ENCODE data around the gene POMT1.
A peak's percentile ranks its signal among the peaks of the same experiment; 100 is the strongest.

The POMT1 gene

GRCh38 chr9:131555841-131556673 lies 53.3 kb downstream of the POMT1 start:
- no peak for DNase-seq

GRCh38 chr9:131557855-131558548 lies 55.3 kb downstream of the POMT1 start:
- no peak for DNase-seq

GRCh38 chr9:131559421-131560000 lies 56.8 kb downstream of the POMT1 start:
- DNase-seq = no peak

- DNase-seq = peak; percentile 9
Measured at GRCh38 chr9:131562032-131562959, 59.6 kb downstream of the POMT1 start.

- no peak for DNase-seq
Measured at GRCh38 chr9:131565369-131565768, 62.7 kb downstream of the POMT1 start.

GRCh38 chr9:131566158-131566557 lies 63.4 kb downstream of the POMT1 start:
- DNase-seq = no peak

- no peak for DNase-seq
Measured at GRCh38 chr9:131567910-131568309, 65.2 kb downstream of the POMT1 start.

Measured in NCI-H748 treated with DMSO at 0.1 percent for 48 hours (cell line).